B cell (primary cell): Measurements from ENCODE around the gene HOXB9. TPM values are rescaled to one million over a fixed set of nuclear protein-coding genes. Genes with fewer than 3 reads are reported as not detected.

Experiments used
- ATAC-seq: fragments of 200-7000 bp; cut with Tn5 transposase; one replicate; pipeline ENCODE4 v1.10.0; 2021; ENCODE audit warnings: low read depth, mild to moderate bottlenecking, moderate number of reproducible peaks, moderate library complexity
- CTCF ChIA-PET: fragments of 350-600 bp; sonication (Branson Sonifier 250); formaldehyde crosslinking; loops from one replicate; lab custom pipeline; 2021; ENCODE audit warnings: antibody characterized with exemption, inconsistent platforms; lab: Charles Lee
- POLR2A ChIA-PET: fragments of 350-600 bp; sonication (Branson Sonifier 250); formaldehyde crosslinking; loops from one replicate; lab custom pipeline; 2021; ENCODE audit warnings: antibody characterized with exemption; lab: Charles Lee
- DNase-seq: peaks from one replicate; pipeline ENCODE4 v3.0.0; 2013
- H2AFZ ChIP-seq: 2 replicates; pipeline ENCODE4 v1.6.1; 2012; ENCODE audit warnings: mild to moderate bottlenecking, low read depth, low read length; ENCODE audit not compliant: insufficient read depth, poor library complexity, severe bottlenecking
- H3K27ac ChIP-seq, 2 donors: 1 replicate in 1 of 2; 2 replicates in 1 of 2; pipeline ENCODE4 v1.5.1; 2012 to 2013; ENCODE audit warnings: low read length in 2 of 2, mild to moderate bottlenecking in 2 of 2, moderate library complexity in 1 of 2
- H3K27me3 ChIP-seq, 4 experiments: fragments of 200-600 bp in 1 of 4; sonication (generic) in 1 of 4; replicated peaks in 1 of 4; 1 replicate in 2 of 4; 2 replicates in 2 of 4; pipeline versions ENCODE4 v1.6.1 to v1.7.0; 2013 to 2016; ENCODE audit warnings: low read length in 3 of 4, mild to moderate bottlenecking in 2 of 4, mixed read lengths in 1 of 4, moderate library complexity in 1 of 4; ENCODE audit not compliant: insufficient read depth in 4 of 4, control insufficient read depth in 3 of 4; ENCODE audit errors: control extremely low read depth in 1 of 4
- H3K36me3 ChIP-seq, 2 experiments: replicated peaks in 1 of 2; 1 replicate in 1 of 2; 2 replicates in 1 of 2; pipeline versions ENCODE4 v1.6.1 to v1.7.1; 2013; ENCODE audit warnings: low read length in 1 of 2; ENCODE audit not compliant: insufficient read depth in 2 of 2, control insufficient read depth in 1 of 2; ENCODE audit errors: control extremely low read depth in 1 of 2, extremely low read depth in 1 of 2
- H3K4me1 ChIP-seq, 2 donors: fragments of 200-600 bp in 1 of 2; sonication (generic) in 1 of 2; 1 replicate in 1 of 2; 2 replicates in 1 of 2; pipeline versions ENCODE4 v1.5.1 to v1.6.1; 2013 to 2017; ENCODE audit warnings: low read length in 2 of 2; ENCODE audit not compliant: control insufficient read depth in 2 of 2, insufficient read depth in 2 of 2
- H3K4me2 ChIP-seq: replicated peaks from 2 replicates; pipeline ENCODE3; 2012; ENCODE audit warnings: mild to moderate bottlenecking, low read depth, low read length; ENCODE audit not compliant: poor library complexity, severe bottlenecking
- H3K4me3 ChIP-seq, 5 experiments: fragments of 200-600 bp in 1 of 5; sonication (generic) in 1 of 5; 1 replicate in 3 of 5; 2 replicates in 2 of 5; pipeline versions ENCODE4 v1.5.1 to v1.7.0; 2011 to 2016; ENCODE audit warnings: low read length in 4 of 5, mild to moderate bottlenecking in 4 of 5, low read depth in 2 of 5, control low read depth in 1 of 5, moderate library complexity in 1 of 5; ENCODE audit not compliant: insufficient read depth in 1 of 5; ENCODE audit errors: control extremely low read depth in 1 of 5, extremely low read depth in 1 of 5
- H3K79me2 ChIP-seq: fragments of 200-600 bp; sonication (generic); one replicate; pipeline ENCODE4 v1.6.0; 2016; ENCODE audit warnings: low read length; ENCODE audit not compliant: control insufficient read depth, insufficient read depth
- H3K9ac ChIP-seq: fragments of 200-600 bp; sonication (generic); 2 replicates; pipeline ENCODE4 v1.6.1; 2017; ENCODE audit warnings: mild to moderate bottlenecking, low read length, moderate library complexity
- H3K9me3 ChIP-seq, 3 donors: one replicate each; pipeline versions ENCODE4 v1.6.1 to v1.7.1; 2013; ENCODE audit warnings: low read length in 2 of 3; ENCODE audit not compliant: control insufficient read depth in 2 of 3, insufficient read depth in 1 of 3; ENCODE audit errors: control extremely low read depth in 1 of 3
- H4K20me1 ChIP-seq: 2 replicates; pipeline ENCODE4 v1.6.0; 2012; ENCODE audit warnings: mild to moderate bottlenecking, low read length; ENCODE audit not compliant: insufficient read depth, control insufficient read depth, poor library complexity, severe bottlenecking
- H3K27ac Mint-ChIP-seq: one replicate; pipeline ENCODE4 v1.8.0; 2021; ENCODE audit warnings: mixed read lengths
- H3K27me3 Mint-ChIP-seq: one replicate; pipeline ENCODE4 v1.8.0; 2021; ENCODE audit warnings: mixed read lengths
- H3K4me1 Mint-ChIP-seq: one replicate; pipeline ENCODE4 v1.8.0; 2021; ENCODE audit warnings: mixed read lengths
- H3K4me3 Mint-ChIP-seq: one replicate; pipeline ENCODE4 v1.8.0; 2021; ENCODE audit warnings: mixed read lengths
- H3K9me3 Mint-ChIP-seq: one replicate; pipeline ENCODE4 v1.8.0; 2022; ENCODE audit warnings: mixed read lengths; ENCODE audit not compliant: insufficient read depth
- EZH2 ChIP-seq: IDR thresholded peaks from 2 replicates; pipeline ENCODE4 v1.6.1; 2012; ENCODE audit warnings: borderline replicate concordance, low read depth, mild to moderate bottlenecking, moderate library complexity, low read length; ENCODE audit not compliant: insufficient read depth, poor library complexity, severe bottlenecking
- WGBS: methylation state at CpG from one replicate; pipeline ENCODE4 v1.1.5; 2013; ENCODE audit warnings: missing lambda C conversion rate; ENCODE audit not compliant: insufficient coverage; 5-methylcytosine and 5-hydroxymethylcytosine counted together
- intact Hi-C: fragments of 100-400 bp; cut with micrococcal nuclease; formaldehyde crosslinking; loops from one replicate; pipeline ENCODE4 v1.10.0; 2022
- polyA plus RNA-seq: library from polyadenylated mRNA; depleted of rRNA; stranded (reverse); fragments of >200 nt; gene quantifications from 2 replicates; pipeline ENCODE4 v1.2.3, GENCODE V29; 2012
- total RNA-seq, 2 donors: library from RNA; stranded (reverse); fragments of 120-200 nt in 1 of 2; gene quantifications; 1 replicate in 1 of 2; 2 replicates in 1 of 2; pipeline versions ENCODE4 v1.2.3 to v1.2.4, GENCODE V29; 2013 to 2022
- TF ChIP-seq, protein P1 (sequence below): fragments of 200-600 bp; IDR thresholded peaks from one replicate; pipeline ENCODE4 v1.8.0; 2022; ENCODE audit warnings: antibody characterized with exemption, mild to moderate bottlenecking

HOXB9 gene
- total and polyA plus RNA-seq, 2 donors (not counting 1 experiment from before 2014, with no cell fraction given), result 0.07 TPM; not detected in 1

- Histone ChIP-seq H3K4me2 (peak overlapping the region; percentile 80), H3K27ac (no peak overlapping the region), H3K4me3 (peak overlapping the region in 3 of 5 experiments; percentile 59 to 64 (median 59)), H3K9me3 (peaks cover 0 to 14% (median 0%) of the 10 kb centered on the region in 3 donors), H3K36me3 (no peaks in the 10 kb centered on the region), H3K9ac (peak overlapping the region; percentile 68), H3K79me2 (no peaks in the 10 kb centered on the region), H3K27me3 (peaks cover 0 to 99% (median 89%) of the 10 kb centered on the region in 4 experiments), H3K4me1 (peaks cover 43 to 57% of the 10 kb centered on the region in 2 donors), H4K20me1 (peaks cover 4% of the 10 kb centered on the region), H2AFZ (peak overlapping the region; percentile 58)
- intact Hi-C loops, result no loop called here
- WGBS, result 4% methylated on average over 21 of the region's 34 CpGs
- H3K4me1 Mint-ChIP-seq, result peaks cover 39% of the 10 kb centered on the region
- peak overlapping the region; percentile 97 for H3K4me3 Mint-ChIP-seq
- ATAC-seq (no peak), DNase-seq (peak; percentile 61)
- no peaks in the 10 kb centered on the region for H3K9me3 Mint-ChIP-seq
- H3K27ac Mint-ChIP-seq, result no peak overlapping the region
- peaks cover 93% of the 10 kb centered on the region for H3K27me3 Mint-ChIP-seq
- POLR2A ChIA-PET, result no interaction called here
- CTCF ChIA-PET, result interaction anchor here (0.8 to 3.2 kb wide), 6 partner anchors 11 to 278 kb away, joined by 3 to 13 read pairs (median 4); no protein-coding TSS in a partner anchor
- no peak for TF ChIP-seq EZH2
- TF ChIP-seq, protein P1, sequence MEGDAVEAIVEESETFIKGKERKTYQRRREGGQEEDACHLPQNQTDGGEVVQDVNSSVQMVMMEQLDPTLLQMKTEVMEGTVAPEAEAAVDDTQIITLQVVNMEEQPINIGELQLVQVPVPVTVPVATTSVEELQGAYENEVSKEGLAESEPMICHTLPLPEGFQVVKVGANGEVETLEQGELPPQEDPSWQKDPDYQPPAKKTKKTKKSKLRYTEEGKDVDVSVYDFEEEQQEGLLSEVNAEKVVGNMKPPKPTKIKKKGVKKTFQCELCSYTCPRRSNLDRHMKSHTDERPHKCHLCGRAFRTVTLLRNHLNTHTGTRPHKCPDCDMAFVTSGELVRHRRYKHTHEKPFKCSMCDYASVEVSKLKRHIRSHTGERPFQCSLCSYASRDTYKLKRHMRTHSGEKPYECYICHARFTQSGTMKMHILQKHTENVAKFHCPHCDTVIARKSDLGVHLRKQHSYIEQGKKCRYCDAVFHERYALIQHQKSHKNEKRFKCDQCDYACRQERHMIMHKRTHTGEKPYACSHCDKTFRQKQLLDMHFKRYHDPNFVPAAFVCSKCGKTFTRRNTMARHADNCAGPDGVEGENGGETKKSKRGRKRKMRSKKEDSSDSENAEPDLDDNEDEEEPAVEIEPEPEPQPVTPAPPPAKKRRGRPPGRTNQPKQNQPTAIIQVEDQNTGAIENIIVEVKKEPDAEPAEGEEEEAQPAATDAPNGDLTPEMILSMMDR, result no peak
Observed at GRCh38 chr17:48586355-48587258, 39.6 kb downstream of the HOXB9 start.
